Effector CD8-positive, alpha-beta T cell (primary cell): Measurements from ENCODE around the gene HMCES.

Experiments
- DNase-seq: peaks from one replicate; lab custom pipeline; 2025; lab: John Stamatoyannopoulos, UW

The HMCES gene

DNA sequence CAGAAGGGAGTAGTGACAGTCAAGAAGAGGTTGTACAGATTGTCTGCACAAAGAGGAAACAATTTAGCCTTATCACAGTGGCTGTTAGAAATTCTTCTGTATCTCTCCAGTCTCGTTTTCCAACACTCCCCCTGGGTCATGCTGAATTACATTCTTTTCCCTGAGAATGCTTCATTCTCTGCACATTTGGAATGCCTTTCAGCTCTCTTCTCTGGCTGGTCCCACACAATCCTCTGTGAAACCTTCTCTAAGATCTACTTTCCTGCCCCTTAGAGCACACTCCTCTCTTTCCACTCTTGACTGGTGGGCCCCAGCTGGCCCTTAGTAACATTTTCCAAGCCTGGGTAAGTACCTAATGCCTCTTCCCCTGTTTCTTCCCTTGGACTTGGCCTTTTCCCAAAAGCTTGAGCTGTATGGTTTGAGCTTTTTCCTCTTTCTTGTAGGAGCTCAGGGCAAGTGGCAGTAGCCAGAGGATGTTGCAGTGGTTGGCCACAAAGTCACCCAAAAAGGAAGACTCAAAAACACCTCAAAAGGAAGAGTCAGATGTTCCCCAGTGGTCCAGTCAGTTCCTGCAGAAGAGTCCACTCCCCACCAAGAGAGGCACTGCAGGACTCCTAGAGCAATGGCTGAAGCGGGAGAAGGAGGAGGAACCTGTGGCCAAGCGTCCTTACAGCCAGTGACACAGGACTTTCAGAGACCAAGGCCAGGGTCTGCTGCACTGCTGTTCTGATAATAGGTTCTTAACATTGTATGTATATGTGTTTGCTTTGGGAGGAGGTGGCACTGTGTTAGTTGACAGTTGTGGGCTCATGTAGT, 25.7 kb downstream of the HMCES start:
- DNase-seq = no peak

DNA sequence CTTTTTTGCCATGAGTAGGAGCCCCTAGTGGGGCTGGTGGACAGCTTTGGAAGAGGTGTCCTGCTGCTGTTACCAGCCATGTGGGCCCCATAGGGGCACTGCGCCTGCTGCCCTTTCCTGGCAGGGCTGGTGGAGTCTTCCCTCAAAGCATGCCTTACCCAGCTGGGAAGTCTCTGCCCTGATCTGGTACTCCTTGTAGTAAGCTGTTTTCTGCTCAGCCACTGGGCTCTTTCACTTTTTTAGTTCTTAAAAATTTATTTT, 26.2 kb downstream of the HMCES start:
- no peak for DNase-seq

DNA sequence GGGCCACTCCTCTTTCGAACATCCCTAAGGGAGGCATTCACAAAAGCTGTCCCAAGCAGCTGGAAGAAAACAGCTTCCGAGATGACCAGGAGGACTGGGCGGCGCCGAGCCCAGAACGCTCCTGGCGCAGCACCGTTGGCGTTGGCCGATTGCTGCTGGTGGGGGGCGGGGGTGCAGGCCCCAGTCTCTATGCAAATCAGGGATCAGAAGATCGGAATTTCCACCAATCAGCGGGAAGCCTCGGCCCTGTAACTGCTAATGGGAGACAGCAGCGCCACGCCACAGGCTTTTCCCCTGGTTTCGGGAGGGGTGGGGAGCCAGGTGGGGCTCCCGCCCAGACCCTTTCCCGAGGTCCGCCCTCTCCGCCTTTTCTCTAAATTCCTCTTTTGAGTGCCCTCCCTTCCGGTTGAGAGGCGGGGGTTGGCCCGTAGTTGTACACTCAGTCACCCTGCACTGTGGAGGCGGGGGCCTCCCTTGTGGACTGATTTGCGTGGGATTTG, 27.0 kb downstream of the HMCES start:
- no peak for DNase-seq

DNA sequence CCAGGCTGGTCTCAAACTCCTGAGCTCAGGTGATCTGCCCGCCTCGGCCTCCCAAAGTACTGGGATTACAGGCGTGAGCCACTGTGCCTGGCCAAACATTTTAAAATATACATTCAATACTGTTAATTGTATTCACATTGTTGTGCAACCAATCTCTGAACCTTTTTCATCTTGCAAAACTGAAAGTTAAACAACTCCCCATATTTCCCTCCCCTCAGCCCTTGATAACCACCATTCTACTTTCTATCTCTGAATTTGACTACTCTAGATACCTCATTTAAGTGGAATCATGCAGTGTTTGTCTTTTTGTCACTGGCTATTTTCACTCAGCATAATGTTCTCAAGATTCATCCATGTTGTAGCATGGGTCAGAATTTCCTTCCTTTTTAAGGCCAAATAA, 30.0 kb downstream of the HMCES start:
- no peak for DNase-seq

DNA sequence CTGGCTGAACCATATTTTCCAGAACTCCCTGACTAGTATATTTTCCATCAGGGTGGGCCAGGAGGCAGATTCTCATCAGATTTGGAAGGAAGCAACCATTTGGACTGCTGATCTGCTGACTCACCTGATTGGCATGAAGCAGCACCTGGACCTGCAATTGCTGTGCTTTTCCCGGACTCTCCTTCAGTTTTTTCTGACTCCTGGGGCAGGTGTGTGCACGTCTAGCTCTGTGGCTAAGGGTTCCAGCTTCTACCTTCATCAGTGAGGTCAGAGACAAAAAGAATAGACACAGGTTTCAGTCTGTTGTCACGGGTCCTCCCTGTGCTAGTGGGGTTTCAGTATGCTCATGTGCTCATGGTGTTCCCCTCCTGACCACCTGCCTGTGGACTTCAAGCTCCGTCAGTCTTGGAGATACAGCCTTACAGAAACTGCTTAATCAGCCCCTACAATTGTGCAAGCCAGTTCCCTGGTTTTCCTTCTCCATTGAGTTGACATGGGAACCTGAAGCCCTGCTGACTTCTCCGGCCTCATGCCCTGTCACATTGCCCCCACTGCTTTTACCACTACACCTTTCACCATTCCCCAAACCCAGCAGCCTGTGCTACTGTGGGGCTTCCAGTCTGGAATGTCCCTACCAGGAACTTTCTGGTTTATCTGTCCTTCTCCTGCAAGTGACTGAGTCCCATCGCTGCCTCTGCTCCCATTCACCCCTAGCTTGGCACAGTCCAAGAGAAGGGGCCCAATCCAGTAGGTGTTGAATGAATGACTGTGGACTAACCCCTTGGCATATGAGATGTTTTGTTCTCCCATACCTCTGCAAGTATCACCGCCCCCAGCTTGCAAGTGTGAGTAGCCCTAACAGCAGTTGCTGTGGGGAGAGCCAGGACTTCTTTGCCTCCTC, 31.7 kb downstream of the HMCES start:
- DNase-seq = no peak

DNA sequence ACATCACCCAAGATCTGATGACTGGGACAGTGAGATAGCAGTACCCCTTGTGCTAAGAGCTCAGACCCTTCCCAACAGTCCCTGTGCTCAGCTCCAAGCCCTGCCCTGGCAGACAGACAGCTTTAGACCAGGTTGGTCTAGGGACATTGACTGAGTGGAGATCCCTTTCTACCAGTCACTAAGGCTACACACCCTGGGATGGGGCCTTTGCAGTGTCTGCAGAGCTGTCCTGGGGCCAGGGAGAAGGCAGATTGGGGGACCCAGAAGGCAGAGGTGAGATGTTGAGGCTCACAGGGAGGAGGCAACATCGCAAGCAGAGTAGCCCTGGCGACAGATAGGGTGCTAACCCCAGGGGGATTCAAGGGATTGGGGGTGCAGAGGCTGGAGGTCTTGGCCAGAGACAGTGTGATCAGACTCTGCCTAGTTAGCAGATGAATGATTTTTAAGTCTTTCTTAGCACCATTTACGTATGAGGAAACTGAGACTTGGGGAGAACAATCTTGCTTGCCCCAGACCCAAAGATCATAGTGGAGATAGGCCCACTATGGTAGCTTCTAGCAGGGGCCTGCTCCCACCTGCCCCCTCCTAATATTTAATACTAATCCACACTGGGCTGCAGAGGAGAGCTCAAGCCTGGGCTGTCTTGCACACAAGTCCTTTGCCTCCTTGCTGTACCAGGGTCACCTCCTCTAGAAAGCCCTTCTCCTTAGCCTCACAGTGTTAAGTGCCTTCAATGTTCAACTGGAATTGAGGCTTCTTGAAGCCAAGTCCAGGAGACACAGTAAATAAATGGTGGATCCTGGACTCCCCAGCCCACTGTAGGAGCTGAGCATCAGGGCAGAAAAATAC, 32.6 kb downstream of the HMCES start:
- no peak for DNase-seq

DNA sequence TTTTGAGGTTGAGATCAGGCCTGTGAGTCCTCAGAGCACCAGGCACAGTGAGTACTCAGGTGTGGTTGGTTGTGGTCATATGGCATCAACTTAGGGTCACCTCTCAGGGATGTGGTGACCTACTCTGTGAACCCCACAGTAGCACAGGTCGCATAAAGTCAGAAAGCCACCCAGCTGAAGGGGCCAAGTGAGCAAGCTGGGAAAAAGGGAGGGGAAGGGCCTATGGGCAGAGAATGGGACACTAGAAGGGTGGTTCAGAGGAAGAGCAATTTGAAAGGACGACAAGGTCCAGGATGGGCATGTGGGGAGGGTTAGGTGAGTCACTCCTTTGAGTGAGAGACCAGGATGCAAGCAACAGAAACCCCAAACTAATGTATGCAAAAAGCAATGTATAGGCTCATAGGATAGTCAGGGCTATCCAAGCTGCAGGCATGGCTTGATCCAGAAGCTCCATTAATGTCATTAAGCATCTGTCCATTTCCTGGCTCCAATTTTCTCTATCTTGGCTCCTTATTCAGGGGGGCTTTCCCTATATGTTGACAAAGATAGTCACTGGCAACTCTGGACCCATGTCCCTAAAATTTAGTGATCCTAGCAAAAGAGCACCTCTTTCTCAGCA, 33.5 kb downstream of the HMCES start:
- DNase-seq = no peak

DNA sequence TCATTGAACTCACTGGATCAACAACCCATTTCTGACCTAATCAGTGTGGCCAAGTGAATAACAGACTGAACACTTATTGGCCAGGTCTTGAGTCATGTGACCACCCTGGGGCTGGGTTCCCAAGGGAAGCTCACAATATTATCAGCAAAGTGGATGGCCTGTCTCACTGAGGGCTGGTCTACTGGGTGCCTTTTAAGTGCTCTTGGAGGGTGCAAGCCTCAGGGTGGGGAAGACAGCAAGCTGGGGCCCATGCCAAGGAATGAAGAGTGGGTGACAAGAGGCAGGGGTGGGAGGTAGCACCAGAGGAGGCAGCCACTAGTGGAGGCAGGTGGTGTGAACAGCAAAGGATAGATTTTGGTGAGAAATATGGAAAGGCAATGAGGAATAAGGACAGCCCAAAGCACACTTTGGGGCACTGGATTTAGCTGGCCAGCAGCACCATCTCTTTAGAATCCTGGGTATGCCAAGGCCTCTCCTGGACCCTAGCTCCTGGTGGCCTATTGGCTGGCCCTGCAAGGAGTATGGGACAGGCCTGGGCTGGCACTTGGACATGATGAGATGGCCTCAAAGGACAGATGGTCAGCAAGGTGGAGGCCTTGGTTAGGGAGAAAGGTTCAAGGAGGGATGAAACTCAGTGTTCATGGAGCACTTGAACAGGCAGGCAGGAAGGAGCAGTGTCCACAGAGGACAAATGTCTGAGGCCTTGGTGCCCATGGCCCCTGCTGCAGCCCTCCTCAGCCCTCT, 34.2 kb downstream of the HMCES start:
- DNase-seq = no peak

DNA sequence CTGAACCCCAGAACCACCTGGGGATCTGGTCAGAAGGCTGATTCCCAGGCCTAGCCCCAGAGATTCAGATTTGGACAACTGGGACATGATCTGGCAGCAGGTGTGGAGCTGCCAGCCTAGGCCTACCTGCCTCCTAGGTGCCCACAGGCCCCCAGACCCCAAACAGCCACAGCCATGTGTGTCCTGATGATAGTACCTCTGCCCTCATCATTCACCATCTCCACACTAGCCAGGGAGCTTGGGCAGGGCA, 34.7 kb downstream of the HMCES start:
- DNase-seq = no peak

DNA sequence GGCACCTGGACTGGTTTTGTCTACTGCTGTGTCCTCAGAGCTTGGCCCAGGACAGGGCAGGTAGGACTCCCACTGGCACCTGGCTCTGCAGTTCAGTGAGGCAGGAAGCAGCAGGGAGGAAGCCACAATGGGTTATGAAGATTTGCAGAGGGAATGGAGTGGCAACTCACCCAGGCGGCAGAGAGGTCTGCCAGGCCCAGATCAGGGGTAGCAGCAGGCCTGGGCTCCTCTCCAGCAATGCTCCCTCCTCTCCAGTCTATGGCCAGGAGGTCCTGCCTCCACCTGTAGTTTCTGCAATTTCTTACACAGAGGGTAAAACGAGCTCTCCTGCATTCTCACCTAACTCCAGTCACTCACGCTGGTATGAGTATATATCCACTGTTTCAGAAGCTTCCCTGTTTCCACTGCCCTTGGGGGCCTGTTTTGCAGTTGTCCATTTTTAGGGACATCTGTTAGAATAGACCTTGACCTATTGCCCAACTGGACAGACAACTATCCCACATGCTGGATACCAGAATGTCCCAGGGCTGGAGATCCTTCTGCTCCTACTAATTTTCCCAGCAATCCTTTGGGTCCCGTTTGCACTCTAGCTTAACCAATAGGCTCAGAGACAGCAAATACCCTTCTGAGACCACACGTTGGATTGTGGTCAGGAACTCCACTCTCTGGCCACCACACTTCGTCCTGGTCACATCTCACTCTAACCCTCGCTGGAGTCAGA, 35.2 kb downstream of the HMCES start:
- DNase-seq = no peak

DNA sequence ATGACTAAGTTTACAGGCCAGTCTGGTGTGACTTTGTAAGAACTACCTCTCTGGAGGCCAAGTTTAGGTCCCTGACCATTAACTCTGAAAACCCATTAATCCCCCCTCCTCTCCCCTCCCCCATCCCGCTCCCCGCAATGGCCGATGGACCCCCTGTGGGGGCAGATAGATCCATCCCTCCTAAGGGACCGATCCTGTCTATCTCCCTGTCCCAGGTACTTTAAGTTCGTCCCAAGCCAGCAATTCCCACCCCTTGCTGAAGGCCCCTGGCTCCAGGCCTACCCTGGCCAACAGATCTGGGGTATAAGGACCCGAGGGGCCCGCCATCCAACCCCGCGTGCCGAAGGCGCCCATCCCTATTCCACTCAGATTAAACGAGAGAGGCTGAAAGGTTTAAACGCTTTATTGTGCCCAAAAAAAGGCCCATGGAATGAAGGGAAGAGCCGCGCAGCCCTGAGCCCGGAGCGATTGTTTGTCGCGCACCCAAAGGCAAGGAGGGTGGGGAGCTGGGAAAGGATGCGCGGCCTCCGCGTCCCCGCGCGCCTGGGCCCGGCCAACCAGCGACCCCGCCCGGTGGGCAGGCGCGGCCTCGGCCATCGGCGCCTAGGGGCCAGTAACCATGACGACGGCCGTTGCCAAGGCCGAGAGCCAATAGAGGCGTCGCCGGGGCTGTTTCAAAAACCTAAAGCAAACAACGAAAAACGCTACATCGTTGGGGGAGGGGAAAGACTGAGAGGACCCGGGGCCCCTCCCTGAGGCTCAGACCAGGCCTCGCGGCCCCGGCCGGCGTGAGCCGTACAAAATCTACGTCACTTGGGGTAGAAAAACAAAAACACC, 35.9 kb downstream of the HMCES start:
- peak; percentile 32 for DNase-seq

DNA sequence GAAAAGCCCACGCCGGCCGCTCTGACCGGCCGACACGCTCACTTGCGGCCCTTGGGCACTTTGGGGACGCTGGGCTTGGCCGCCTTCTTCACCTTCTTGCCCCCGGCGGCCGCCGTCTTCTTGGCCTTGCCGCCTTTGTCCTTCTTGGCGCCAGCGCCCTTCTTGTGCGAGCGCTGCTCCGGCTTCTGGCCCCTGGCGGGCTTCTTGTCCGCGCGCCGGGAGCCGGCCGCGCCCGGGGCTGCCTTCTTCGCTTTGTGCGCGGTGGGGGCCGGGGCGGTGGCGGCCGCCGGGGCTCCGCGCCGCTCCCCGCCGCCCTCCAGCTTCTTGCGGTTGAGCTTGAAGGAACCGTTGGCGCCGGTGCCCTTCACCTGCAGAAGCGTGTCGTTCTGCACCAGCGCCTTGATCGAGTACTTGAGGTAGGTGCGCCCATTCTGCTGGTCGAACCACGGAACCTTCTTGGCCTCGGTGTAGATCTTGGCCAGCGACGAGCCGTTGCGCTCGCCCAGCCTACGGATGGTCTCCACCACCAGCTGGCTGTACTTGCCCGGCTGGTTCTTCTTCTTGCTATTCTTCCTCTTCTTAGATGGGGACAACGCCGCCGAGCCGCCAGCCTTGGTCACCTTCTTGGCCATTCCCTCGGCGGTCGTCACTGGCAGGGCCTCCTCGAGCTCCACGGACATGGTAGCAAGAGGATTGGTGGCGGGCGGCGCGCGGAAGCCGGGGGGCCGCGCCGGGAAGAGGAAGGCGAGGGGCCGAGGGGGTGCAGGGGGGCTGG, 36.7 kb downstream of the HMCES start:
- DNase-seq = no peak

DNA sequence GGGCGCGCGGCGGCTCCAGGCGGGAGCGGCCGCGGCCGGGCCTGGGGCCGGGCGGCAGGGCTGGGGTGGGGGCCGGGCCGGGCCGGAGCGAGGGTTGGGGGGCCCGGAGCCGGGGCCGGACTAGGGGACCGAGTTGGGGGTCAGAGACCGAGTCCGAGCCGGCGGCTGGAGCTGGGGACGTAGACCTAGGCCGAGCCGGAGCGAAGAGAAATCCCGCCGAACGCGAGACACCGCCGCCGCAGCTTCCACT, 37.3 kb downstream of the HMCES start:
- no peak for DNase-seq

DNA sequence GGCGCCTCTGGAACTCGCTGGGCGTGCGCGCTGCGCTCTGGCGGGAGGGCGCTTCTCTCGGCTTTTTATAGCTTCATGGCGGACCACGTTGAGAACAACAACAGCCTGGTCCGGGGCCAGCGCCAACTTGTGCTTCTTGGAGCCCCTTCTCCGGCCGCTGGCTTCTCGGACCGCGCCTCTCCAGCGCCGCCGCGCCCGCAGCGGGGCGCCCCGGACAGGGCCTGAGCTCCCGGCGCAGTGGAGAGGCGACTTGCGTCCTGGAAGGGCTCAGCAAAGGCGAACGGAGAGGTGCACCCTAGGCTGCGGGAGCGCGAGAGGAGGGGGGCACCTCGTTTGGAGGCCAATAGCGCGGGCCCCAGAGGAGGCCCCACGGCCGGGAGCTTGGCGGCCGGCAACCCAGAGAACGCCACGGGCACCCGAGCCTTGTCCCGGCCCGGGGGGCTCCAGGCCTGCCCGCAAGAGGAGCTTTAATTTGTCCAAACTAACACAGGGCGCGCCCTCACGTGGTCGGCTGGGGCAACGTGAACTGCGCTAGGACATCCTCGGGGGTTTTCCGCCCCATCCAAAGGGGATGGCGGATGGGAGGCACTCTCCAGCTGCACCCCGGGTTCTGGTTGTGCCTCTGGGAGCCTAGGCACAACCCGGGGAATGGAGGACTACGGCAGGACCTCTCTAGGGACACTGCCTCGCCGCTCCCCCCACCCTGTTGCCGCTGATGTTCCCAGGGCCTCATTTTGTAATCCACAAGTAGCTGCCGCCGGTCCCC, 37.8 kb downstream of the HMCES start:
- DNase-seq = peak; percentile 84

DNA sequence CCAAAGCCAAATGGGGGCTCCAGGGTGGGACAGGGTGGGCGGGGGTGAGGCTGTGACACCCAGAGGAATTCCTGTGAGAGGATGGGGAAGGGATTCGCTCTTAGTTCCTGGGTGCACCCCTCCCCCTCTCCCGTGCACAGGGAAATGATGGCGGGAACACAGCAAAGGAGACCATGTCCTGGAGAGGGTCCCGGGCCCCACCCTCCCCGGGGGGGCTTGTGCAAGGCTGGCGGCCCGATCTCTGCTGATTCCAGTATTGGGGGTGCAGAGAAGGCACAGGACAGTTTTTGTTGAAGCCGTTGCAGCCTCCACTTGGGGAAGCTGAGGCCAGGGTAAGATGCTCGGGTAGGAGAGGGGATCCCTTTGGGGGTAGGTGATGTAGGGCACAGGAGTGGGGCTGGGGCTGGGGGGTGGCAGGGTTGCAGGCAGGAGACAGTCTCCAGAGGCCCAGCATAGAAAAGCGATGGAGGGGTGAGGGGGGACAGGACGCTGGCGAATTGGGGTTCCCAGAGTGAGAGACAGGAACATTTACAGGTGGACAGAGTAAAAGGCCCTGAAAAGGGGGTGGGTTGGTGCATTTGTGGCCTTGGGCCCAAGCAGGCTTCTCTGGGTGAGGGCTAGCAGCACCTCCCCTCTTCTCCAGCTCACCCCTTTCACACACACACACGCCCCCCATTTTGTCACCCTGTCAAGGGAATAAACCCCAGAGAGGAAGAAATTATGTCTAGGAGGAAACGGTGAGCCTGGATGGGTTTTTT, 38.5 kb downstream of the HMCES start:
- DNase-seq = no peak

DNA sequence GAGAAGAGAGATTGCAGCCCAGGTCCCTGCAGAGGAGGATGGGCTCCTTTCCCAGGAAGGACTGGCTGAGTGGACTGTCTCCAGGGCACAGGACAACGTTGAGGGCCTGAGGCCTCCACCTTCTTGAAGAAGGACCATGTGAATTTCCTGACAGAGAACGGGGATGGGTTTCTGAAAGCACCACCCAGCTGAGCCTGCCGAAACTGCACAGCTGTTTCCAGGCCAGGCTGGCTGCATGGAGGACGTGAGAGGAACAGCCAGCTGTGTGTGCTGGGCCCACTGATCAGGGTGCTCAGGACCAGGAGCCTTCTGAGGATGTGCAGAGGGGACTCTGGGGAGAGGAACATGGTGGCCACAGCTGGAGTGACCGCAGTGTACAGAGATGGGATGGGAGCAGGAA, 39.2 kb downstream of the HMCES start:
- DNase-seq = no peak

DNA sequence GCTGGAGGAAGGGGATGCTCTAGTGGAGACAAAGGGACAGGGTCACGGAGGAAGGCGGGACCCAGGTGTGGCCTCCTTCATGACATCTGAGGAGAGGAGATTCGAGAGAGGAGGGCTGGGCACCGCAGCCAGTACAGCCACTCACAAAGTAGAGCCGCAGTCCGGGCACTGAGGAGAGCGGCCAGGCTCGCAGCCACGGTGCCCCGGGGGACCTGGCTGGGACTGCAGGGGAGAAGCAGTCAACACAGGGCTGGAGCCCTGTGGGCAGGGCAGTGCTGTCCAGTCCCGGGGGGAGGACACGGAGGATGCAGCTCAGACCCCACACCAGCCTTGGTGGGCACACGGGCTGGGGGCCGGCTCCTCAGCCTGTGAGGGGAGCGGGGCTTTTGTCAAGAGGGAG, 40.3 kb downstream of the HMCES start:
- DNase-seq = no peak

DNA sequence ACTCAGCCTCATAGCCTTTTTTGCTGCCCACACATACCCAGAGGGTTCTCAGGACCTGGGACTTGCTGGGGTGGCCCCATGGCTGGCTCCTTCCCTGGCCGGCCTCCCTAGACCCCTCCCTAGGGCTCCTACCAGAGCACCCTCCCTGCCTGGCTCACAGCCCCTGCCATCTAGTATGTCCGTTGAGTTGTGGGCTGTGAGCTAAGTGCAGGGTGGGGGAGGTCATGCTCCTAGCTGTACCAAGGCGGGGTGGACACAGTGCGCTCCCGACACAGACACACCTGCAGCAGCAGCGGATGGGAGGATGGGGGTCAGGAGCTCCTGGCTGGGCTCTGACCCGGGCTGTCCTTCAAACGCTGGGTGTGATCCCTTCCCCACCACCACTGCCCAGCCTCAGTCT, 41.6 kb downstream of the HMCES start:
- no peak for DNase-seq
